Tibial artery (tissue), 4 donors: ENCODE results near the gene NOTCH1.

Experiments used
- DNase-seq, 2 donors: peaks; one replicate each; pipeline ENCODE4 v3.0.0-alpha.2; 2019
- H3K27ac ChIP-seq, 2 donors: fragments of 200-600 bp; sonication (generic) in 1 of 2; 1 replicate in 1 of 2; 2 replicates in 1 of 2; pipeline ENCODE4 v1.5.1; 2018 to 2019; ENCODE audit warnings: mild to moderate bottlenecking in 1 of 2
- H3K27me3 ChIP-seq, 2 donors: fragments of 200-600 bp; sonication (generic) in 1 of 2; one replicate each; pipeline versions ENCODE4 v1.5.1 to v1.6.0; 2016 to 2019
- H3K36me3 ChIP-seq, 3 donors: fragments of 200-600 bp; sonication (generic) in 2 of 3; one replicate each; pipeline ENCODE4 v1.5.1; 2016 to 2019; ENCODE audit warnings: mild to moderate bottlenecking in 2 of 3
- H3K4me1 ChIP-seq, 4 donors: fragments of 200-600 bp; sonication (generic) in 2 of 4; 1 replicate in 3 of 4; 2 replicates in 1 of 4; pipeline ENCODE4 v1.5.1; 2016 to 2019
- H3K4me3 ChIP-seq, 2 donors: fragments of 200-600 bp; sonication (generic) in 1 of 2; 1 replicate in 1 of 2; 2 replicates in 1 of 2; pipeline ENCODE4 v1.5.1; 2018 to 2019; ENCODE audit warnings: mild to moderate bottlenecking in 2 of 2
- H3K9me3 ChIP-seq, 3 donors: fragments of 200-600 bp; sonication (generic) in 1 of 3; one replicate each; pipeline ENCODE4 v1.5.1; 2016 to 2019
- CTCF ChIP-seq, 2 experiments: fragments of 200-600 bp in 1 of 2; fragments of 450-650 bp in 1 of 2; IDR thresholded peaks; one replicate each; pipeline ENCODE4 v1.5.1; 2017 to 2019; ENCODE audit warnings: antibody characterized with exemption in 2 of 2, mild to moderate bottlenecking in 1 of 2, moderate library complexity in 1 of 2
- intact Hi-C: fragments of 100-400 bp; cut with DNase I; formaldehyde crosslinking; loops from one replicate; pipeline ENCODE4 v1.15.0; 2023; ENCODE audit warnings: low total_unique reads

Gene NOTCH1

DNA sequence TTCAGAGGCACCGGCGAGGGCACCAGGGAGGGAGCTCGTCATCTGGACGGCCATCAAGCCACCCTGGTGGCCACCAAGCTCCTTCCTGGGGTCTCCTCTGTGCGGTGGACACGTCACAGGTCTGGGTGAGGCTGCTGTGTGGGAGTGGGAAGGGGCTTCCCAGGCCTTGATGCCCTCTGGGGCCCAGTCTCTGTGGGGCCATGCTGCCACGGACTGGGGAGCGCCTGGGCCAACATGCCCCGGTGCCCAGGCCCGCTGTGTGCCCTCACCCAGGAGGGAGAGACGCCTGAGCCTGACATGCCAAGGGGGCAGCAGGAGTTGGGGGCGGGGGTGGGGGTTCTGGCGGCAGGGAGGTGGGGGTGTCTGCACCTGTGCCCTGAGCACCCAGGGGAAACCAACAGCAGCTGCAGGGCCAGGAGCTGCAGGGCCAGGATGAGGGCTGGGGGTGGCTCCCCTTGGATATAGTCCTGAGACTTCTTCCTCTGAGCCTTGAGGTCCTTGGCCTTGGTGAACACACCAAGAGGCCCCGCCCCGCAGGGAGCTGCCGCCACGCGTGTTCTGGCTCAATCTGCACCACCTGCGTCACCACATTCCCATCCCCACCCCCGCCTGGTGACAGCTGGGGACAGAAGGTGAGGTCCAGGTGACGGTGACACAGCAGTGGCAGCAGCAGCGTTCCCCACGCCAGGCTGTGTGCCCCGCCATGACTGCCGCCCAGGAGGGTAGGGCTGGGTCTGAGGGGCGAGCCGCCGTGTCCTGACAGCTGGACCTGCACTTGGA, 47.7 kb downstream of the NOTCH1 start:
- intact Hi-C loops, result no loop called here
- Histone ChIP-seq H3K27me3 (no peaks in the 10 kb centered on the region), H3K36me3 (peaks cover 68 to 85% (median 74%) of the 10 kb centered on the region in 3 donors), H3K9me3 (no peaks in the 10 kb centered on the region), H3K27ac (no peak overlapping the region), H3K4me1 (peaks cover 0 to 6% (median 0%) of the 10 kb centered on the region in 4 donors), H3K4me3 (no peak overlapping the region)
- no peak for DNase-seq
- no peak for TF ChIP-seq CTCF (IDR thresholded peaks at IDR 0.05)

DNA sequence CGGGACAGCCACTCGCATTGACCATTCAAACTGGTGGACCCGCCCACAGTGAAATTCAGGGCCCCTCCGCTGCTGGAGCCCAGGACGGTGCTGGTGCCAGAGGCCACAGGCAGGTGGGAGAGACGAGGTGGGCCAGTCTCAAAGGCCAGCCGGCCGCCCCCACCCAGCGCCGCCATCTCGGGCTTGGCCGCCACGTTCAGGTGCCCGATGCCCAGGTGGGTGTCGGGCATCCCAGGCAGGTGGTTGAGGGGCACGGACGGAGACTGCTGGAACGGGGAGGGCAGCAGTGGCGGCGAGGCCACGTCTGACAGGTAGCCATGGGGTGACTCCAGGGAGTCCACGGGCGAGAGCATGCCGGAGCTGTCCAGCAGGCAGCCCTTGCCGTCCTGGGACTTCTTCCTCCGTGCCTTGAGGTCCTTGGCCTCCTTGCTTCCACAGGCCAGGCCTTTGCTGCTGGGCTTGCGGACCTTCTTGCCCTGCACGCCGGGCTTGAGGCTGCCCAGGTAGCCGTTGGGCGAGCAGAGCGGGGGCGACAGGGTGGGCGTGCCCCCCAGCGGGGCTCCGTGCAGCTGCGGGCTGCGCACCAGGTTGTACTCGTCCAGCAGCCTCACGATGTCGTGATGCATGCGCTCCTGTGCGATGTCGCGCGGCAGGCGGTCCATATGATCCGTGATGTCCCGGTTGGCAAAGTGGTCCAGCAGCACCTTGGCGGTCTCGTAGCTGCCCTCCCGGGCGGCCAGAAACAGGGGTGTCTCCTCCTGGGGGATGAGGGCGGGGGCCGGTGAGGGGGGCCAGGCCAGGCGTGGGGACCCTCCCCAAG, 48.8 kb downstream of the NOTCH1 start:
- no peak overlapping the region for H3K27ac ChIP-seq
- DNase-seq, result no peak
- no peaks in the 10 kb centered on the region for H3K27me3 ChIP-seq
- H3K36me3 ChIP-seq, result peaks cover 59 to 75% (median 63%) of the 10 kb centered on the region in 3 donors
- H3K4me1 ChIP-seq, result peaks cover 0 to 6% (median 0%) of the 10 kb centered on the region in 4 donors
- TF ChIP-seq CTCF (IDR thresholded peaks at IDR 0.05), result no peak
- intact Hi-C loops, result no loop called here
- no peak overlapping the region for H3K4me3 ChIP-seq
- H3K9me3 ChIP-seq, result no peaks in the 10 kb centered on the region

DNA sequence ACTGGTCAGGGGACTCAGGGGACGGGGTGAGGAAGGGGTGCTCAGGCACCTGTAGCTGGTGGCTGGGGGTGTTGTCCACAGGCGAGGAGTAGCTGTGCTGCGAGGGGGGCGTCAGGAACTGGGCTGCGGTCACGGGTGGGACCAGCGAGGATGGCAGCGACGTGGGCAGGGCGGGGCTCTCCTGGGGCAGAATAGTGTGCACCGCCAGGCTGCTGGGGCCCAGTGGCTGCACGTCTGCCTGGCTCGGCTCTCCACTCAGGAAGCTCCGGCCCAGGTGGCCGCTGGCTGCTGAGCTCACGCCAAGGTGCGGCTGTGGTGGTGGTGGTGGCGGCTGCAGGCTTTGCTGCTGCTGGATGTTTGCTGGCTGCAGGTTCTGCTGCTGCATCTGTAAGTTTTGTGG, 49.7 kb downstream of the NOTCH1 start:
- Histone ChIP-seq H3K36me3 (peaks cover 51 to 66% (median 54%) of the 10 kb centered on the region in 3 donors), H3K27ac (no peak overlapping the region), H3K4me1 (peaks cover 0 to 6% (median 0%) of the 10 kb centered on the region in 4 donors), H3K9me3 (no peaks in the 10 kb centered on the region), H3K27me3 (no peaks in the 10 kb centered on the region), H3K4me3 (no peak overlapping the region)
- TF ChIP-seq CTCF (IDR thresholded peaks at IDR 0.05), result no peak
- no peak for DNase-seq
- intact Hi-C loops, result no loop called here

GRCh38 chr9:136495238-136495800, 50.5 kb downstream of the NOTCH1 start:
- intact Hi-C loops, result no loop called here

More at GRCh38 chr9:136495238-136495800, 50.5 kb downstream of the NOTCH1 start:
- Histone ChIP-seq H3K4me3 (no peak overlapping the region), H3K4me1 (peaks cover 0 to 6% (median 0%) of the 10 kb centered on the region in 4 donors), H3K27ac (no peak overlapping the region), H3K27me3 (no peaks in the 10 kb centered on the region), H3K36me3 (peaks cover 42 to 58% (median 46%) of the 10 kb centered on the region in 3 donors), H3K9me3 (no peaks in the 10 kb centered on the region)
- no peak for TF ChIP-seq CTCF (IDR thresholded peaks at IDR 0.05)
- no peak for DNase-seq
